Measurements from ENCODE around the gene LAMTOR1. TPM values are rescaled to one million over a fixed set of nuclear protein-coding genes. Genes with fewer than 3 reads are reported as not detected.

The LAMTOR1 gene
- total and polyA plus RNA-seq, 2 of the 8 experiments (the other 6 are each of a cell fraction or from before 2014, with no cell fraction given): 82.1 to 160 TPM

- H3K79me1 ChIP-seq (ENCODE audit: low read depth, low read length): no peaks in the 10 kb centered on the region; the same call in 1 of the 2 replicates
- CTCF ChIA-PET (ENCODE audit: partially characterized antibody): interaction anchor here (0.6 kb wide), 1 partner anchor 114 kb away, joined by 3 read pairs; no protein-coding TSS in a partner anchor
- no peak overlapping the region for H4K5ac ChIP-seq (ENCODE audit: insufficient read length, low read depth, low read length)
- no peak overlapping the region for H2BK5ac ChIP-seq (ENCODE audit: low read depth, low read length)
- no peak overlapping the region for H3K4me3 ChIP-seq (ENCODE audit: extremely low read depth in 1 of 4, insufficient read depth in 2 of 4, low read depth in 3 of 4, low read length in 4 of 4)
- no peak overlapping the region for H3K4me2 ChIP-seq (ENCODE audit: insufficient read depth in 1 of 2, low read depth in 2 of 2, low read length in 2 of 2)
- H2BK120ac ChIP-seq (replicated peaks; ENCODE audit: low read depth, low read length): no peak overlapping the region
- H2BK15ac ChIP-seq (ENCODE audit: low read length): no peak overlapping the region
- DNase-seq (ENCODE audit: low read depth in 1 of 2, low spot score in 2 of 2) (no peak), FAIRE-seq (no peak)
- H3K23me2 ChIP-seq (ENCODE audit: low read depth, low read length): peaks cover 4% of the 10 kb centered on the region
- POLR2A ChIA-PET (ENCODE audit: partially characterized antibody): no interaction called here
- no peak overlapping the region for H3K23ac ChIP-seq (ENCODE audit: insufficient read length)
- 86% methylated on average over 1 of the region's 1 CpG; no CpG with 5 or more reads in 1 of the 2 experiments for WGBS, 2 experiments (ENCODE audit: extremely low coverage in 1 of 2, insufficient coverage in 1 of 2, insufficient read length in 1 of 2, insufficient replicate concordance in 2 of 2, low coverage in 1 of 2, low lambda C conversion rate in 2 of 2, missing lambda C conversion rate in 1 of 2)
- no peaks in the 10 kb centered on the region for H3K9me3 ChIP-seq (ENCODE audit: insufficient read depth in 2 of 2, low read depth in 1 of 2, low read length in 1 of 2)
- no peak overlapping the region for H3K4ac ChIP-seq (replicated peaks; ENCODE audit: insufficient read length, low read depth, low read length)
- TF ChIP-seq SUZ12 (IDR thresholded peaks at IDR 0.05; ENCODE audit: low read length) (no peak), EP300 (IDR thresholded peaks at IDR 0.05; ENCODE audit: borderline replicate concordance in 1 of 2, low read depth in 2 of 2, low read length in 2 of 2) (no peak)
- H3K9ac ChIP-seq (replicated peaks in 1 of 4; ENCODE audit: extremely low read depth in 1 of 4, low read depth in 3 of 4, low read length in 3 of 4): no peak overlapping the region
- H2AK5ac ChIP-seq (ENCODE audit: low read depth, low read length): no peak overlapping the region
- H2AFZ ChIP-seq (ENCODE audit: low read length): no peak overlapping the region
- H3K18ac ChIP-seq (ENCODE audit: extremely low read depth, low read length): no peak overlapping the region
- no peak overlapping the region for H3K14ac ChIP-seq (ENCODE audit: insufficient read length)
- H2BK20ac ChIP-seq (ENCODE audit: low read length): no peak overlapping the region
- peaks cover 0 to 4% (median 0%) of the 10 kb centered on the region in 4 experiments; a peak in 4 of 7 replicates for H3K4me1 ChIP-seq (replicated peaks in 1 of 4; ENCODE audit: control insufficient read depth in 3 of 4, insufficient read depth in 4 of 4, low read length in 3 of 4)
- H3K79me2 ChIP-seq (ENCODE audit: control insufficient read depth in 1 of 2, insufficient read depth in 2 of 2, low read length in 2 of 2): no peaks in the 10 kb centered on the region
- H4K91ac ChIP-seq (replicated peaks; ENCODE audit: insufficient read length, low read length): no peak overlapping the region
- no peak overlapping the region for H4K8ac ChIP-seq (ENCODE audit: extremely low read depth, insufficient read depth, low read length)
- no peak overlapping the region for H3K56ac ChIP-seq (replicated peaks; ENCODE audit: insufficient read length, low read depth, low read length)
- H3K36me3 ChIP-seq (ENCODE audit: control insufficient read depth in 2 of 4, insufficient read depth in 4 of 4, low read length in 3 of 4): no peaks in the 10 kb centered on the region; a peak in 2 of 8 replicates
- H2BK12ac ChIP-seq (ENCODE audit: low read depth, low read length): no peak overlapping the region
- H3K27me3 ChIP-seq (replicated peaks in 1 of 4; ENCODE audit: control insufficient read depth in 3 of 4, extremely low read depth in 1 of 4, insufficient read depth in 3 of 4, low read length in 3 of 4): peaks cover 0 to 9% (median 2%) of the 10 kb centered on the region in 4 experiments; a peak in 6 of 7 replicates
- H3K27ac ChIP-seq (ENCODE audit: low read depth, low read length): no peak overlapping the region
- no peaks in the 10 kb centered on the region for H4K20me1 ChIP-seq (replicated peaks in 1 of 2; ENCODE audit: control insufficient read depth in 1 of 2, insufficient read depth in 2 of 2, low read length in 2 of 2)
Observed at GRCh38 chr11:72114570-72114969, 11.5 kb upstream of the LAMTOR1 start.
